Activated gamma-delta T cell (primary cell): ENCODE data around the gene MRPL36.

ENCODE experiments used
- DNase-seq: peaks from one replicate; lab custom pipeline; 2025; lab: John Stamatoyannopoulos, UW

MRPL36 gene

GRCh38 chr5:1749346-1750124 lies 50.1 kb downstream of the MRPL36 start:
- DNase-seq = no peak

GRCh38 chr5:1748845-1749244 lies 50.8 kb downstream of the MRPL36 start:
- no peak for DNase-seq
